Cardiac fibroblast (primary cell): Measurements from ENCODE around the gene PDPN.

Experiments
- DNase-seq, 2 donors: peaks; one replicate each; pipeline versions ENCODE4 v3.0.0 to v3.0.0-alpha.2; 2010; ENCODE audit warnings: low read depth in 2 of 2
- H3K4me3 ChIP-seq, 2 donors: replicated peaks in 1 of 2; 1 replicate in 1 of 2; 2 replicates in 1 of 2; pipeline ENCODE4 v1.5.1; 2011; ENCODE audit warnings: low read depth in 2 of 2, low read length in 2 of 2, mild to moderate bottlenecking in 2 of 2, moderate library complexity in 1 of 2
- TF ChIP-seq, protein P1 (sequence below): IDR thresholded peaks from one replicate; pipeline ENCODE4 v1.5.1; 2011; ENCODE audit warnings: low read depth, mild to moderate bottlenecking, low read length, inconsistent platforms

Gene PDPN, protein sequence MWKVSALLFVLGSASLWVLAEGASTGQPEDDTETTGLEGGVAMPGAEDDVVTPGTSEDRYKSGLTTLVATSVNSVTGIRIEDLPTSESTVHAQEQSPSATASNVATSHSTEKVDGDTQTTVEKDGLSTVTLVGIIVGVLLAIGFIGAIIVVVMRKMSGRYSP

DNA sequence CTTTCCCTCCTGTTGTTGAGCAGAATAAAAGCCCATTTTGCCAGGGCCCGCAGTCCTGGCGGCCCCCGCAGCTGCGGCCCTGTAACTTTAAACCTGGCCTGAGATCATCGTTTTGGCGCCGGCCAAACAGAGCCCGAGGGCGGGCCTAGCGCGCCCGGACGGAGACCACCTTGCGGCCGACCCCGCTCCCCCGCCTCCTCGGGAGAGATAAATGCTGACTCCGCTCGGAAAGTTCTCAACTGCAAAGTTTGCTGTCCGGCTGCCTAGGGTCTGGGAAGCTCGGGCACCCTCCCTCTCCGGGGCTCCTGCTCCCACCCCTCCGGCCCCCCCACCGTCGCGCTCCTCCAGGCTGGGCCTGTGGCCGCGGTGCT is at the start of gene PDPN:
TSS of gene PDPN (plus strand) at position 238 of the 371 bp plus-strand sequence. CDS start 202 bp downstream, outside the sequence.
- DNase-seq: peak; percentile 31 to 42
- H3K4me3 ChIP-seq: peak within 1 kb of the TSS; percentile 43 to 58
- TF ChIP-seq, protein P1, sequence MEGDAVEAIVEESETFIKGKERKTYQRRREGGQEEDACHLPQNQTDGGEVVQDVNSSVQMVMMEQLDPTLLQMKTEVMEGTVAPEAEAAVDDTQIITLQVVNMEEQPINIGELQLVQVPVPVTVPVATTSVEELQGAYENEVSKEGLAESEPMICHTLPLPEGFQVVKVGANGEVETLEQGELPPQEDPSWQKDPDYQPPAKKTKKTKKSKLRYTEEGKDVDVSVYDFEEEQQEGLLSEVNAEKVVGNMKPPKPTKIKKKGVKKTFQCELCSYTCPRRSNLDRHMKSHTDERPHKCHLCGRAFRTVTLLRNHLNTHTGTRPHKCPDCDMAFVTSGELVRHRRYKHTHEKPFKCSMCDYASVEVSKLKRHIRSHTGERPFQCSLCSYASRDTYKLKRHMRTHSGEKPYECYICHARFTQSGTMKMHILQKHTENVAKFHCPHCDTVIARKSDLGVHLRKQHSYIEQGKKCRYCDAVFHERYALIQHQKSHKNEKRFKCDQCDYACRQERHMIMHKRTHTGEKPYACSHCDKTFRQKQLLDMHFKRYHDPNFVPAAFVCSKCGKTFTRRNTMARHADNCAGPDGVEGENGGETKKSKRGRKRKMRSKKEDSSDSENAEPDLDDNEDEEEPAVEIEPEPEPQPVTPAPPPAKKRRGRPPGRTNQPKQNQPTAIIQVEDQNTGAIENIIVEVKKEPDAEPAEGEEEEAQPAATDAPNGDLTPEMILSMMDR: no peak

DNA sequence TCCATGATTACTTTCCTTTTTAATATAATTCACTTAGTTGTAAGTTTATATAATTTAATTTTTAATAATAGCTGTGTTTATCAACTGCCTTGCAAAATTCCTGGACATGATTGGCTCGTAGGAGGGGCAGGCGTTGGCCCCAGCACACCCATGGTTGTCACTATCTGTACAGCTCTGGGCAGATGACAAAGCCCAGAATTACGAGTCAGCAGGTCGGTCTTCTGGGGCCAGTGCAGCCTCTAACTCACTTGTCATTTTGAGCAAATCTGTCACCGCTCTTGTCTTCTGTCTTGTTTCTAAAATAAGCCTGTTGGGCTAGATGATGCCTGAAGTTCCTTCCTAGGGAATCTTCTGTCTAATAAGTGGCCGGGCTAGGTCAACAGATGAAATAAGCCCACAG is 48.4 kb upstream of the PDPN start:
- no peak overlapping the region for H3K4me3 ChIP-seq
- no peak for DNase-seq
- TF ChIP-seq, protein P1: no peak

DNA sequence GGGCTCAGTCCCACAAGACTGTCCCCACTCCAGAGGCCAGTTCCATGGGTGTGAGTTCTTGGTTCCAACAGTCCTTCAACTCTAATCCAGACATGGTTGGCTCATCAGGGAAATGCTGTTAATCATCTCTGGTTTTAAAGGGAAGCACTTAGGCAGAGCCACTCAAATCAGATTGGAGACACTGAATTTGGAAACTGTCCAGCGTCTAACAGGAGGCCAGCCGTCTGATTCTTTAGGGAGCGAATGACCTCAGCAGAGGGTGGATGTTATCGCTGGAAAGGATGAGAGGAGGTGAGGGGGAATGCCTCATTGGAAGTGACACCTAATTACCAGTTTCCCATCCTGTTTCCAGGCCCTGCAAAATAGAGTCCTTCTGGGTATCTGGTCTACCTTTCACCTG is 47.1 kb upstream of the PDPN start:
- TF ChIP-seq, protein P1: no peak

DNA sequence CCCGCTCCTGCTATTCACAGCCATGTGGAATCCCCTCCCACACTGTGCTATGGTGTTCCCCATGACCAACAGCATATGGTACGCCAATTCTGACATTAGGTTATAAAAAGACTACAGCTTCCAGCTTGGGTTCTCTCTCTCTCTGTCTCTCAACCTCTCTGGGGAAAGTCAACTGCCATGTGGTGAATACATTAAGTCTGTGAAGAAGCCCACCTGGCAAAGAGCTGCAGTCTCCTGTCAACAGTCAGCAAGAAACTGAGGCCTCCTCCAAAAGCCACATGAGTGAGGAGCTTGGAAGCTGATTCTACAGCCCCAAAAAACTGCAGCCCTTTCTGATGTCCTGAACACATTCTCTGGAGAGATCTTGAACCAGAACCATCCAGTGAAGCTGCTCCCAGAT is 44.8 kb upstream of the PDPN start:
- TF ChIP-seq, protein P1: no peak
- H3K4me3 ChIP-seq: no peak overlapping the region

More for the DNA sequence above, 47.1 kb upstream of the PDPN start:
- H3K4me3 ChIP-seq: no peak overlapping the region
- DNase-seq: no peak

DNA sequence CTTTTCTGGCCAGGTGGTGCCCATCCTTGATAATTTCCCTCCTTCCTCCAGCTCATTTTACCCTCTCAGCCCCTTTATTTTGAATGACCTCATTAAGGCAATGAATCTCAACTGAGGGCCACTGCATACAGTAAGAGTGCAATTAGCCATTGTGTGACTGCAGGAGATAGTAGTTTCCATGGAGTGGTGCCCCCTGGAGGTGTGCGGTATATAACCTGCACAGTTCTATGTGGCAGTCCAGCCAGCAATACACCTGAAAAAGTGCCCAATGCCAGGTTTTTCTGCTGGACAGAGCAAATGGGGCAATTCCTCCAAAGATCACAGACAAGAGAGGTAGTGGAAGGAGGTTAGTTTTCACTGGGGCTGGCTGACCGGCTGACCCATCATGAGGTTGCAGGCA is 43.9 kb upstream of the PDPN start:
- DNase-seq: no peak
- TF ChIP-seq, protein P1: no peak
- no peak overlapping the region for H3K4me3 ChIP-seq

More for the DNA sequence above, 44.8 kb upstream of the PDPN start:
- no peak for DNase-seq

DNA sequence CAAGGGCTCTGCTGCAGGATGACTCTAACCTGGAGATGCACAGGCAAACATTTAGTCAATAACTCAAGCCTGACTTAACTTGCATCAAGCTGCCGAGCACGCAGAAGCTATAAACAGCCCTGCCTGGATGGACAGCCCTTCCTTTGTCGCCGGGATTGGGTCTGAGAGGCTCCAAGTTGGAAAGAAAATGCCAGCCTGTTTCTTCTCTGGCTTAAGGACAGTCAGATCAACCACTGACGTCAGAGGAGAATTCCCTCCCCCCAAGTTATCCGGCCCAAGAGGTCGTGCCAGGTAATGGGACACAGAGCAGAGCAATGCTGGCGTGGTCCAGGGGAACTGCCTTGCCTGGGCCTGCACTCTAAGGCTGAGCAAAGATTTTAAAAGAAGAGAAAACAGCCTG is 42.8 kb upstream of the PDPN start:
- TF ChIP-seq, protein P1: no peak
- H3K4me3 ChIP-seq: no peak overlapping the region
- DNase-seq: no peak

DNA sequence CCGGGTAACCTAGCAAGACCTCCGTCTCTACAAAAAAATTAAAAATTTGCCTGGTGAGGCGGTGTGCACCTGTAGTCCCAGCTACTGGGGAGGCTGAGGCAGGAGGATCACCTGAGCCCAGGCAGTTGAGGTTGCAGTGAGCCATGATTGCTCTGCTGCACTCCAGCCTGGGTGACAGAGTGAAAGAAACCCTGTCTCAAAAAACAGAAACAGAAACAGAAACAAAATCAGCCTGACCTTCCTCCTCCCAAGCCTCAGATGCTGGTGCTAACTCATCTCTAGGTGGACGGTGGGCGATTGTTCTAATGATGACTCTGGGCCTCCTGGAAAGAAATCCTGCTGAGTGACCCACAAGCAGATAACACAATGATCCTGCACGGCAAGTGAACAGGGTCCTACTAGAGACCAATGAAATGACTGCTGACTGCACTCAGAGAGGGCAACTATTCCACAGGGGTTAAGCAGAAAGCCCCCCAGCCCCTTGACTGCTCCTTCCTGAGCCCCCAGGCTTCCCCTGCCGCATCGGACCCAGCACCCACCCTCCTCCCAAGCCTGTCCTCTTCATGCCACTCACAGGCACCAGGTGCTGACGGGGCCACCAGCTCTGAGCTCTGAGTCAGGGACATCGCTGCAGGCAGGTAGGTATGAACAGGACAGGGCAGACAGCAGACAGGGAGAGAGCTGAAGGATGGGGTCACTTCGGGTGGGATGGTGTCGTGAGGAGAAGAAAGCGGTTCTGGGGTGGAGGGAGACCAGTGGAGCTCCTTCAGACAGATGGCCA is 42.0 kb upstream of the PDPN start:
- TF ChIP-seq, protein P1: no peak
- DNase-seq: no peak
- H3K4me3 ChIP-seq: no peak overlapping the region
